ENCODE results near the gene RNF157.

Gene RNF157

DNA sequence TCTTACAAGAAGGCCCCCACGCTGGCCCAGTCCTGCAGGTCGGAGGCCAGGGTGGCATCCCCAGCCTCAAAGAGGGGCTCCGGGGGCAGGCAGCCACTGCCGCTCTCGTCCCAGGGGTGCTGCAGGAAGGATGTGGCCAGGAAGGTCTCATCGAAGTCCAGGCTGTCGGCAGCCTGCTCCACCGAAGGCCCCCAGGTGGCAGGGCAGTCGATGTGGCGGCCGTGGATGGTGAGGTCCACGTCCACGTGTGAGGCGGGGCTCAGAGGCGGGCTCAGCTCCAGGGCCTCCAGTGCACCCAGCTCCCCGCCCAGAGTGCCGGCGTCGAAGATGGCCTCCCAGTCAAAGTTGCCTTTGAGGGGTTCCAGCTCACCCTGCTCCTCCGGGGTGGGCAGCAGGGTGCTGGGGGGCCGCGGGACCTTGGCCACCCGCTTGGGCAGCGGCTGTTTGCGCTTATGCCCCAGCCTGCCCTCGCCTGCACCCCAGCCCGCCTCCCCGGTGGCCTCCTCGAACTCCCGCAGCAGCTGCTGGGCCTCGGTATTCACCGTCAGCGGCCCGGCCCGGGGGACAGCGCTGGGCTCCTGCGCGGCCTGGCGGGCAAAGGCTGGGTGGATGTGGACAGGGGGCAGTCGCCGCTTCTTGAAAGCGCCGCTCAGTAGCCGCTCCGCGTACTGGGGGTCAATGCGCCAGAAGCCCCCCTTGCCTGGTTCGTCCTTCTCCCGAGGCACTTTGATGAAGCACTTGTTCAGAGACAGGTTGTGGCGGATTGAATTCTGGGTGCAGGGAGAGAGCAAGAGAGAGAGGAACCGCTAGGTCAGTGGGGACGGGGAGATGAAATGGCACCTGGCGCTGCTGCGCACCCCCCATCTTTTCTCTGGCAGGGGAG is 102.7 kb downstream of the RNF157 start:
- no peak for DNase-seq

DNA sequence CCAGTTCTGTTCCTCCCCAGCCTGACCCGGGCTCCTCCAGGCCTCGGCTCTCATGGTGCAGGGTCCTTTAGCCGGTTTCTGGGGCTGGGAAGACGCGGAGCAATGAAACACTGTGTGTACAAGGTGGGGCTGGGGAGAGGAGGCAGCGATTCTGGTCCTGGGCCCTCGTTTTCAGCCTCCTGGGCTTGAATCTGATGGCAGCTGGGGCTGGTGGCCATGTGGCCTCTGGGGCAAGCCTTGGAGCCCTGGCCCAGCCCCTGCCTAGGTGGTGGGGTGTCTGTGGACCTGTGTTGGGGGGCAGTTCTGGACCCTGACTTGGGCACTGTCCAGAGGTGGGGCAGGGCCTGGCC is 103.3 kb downstream of the RNF157 start:
- no peak for DNase-seq

DNA sequence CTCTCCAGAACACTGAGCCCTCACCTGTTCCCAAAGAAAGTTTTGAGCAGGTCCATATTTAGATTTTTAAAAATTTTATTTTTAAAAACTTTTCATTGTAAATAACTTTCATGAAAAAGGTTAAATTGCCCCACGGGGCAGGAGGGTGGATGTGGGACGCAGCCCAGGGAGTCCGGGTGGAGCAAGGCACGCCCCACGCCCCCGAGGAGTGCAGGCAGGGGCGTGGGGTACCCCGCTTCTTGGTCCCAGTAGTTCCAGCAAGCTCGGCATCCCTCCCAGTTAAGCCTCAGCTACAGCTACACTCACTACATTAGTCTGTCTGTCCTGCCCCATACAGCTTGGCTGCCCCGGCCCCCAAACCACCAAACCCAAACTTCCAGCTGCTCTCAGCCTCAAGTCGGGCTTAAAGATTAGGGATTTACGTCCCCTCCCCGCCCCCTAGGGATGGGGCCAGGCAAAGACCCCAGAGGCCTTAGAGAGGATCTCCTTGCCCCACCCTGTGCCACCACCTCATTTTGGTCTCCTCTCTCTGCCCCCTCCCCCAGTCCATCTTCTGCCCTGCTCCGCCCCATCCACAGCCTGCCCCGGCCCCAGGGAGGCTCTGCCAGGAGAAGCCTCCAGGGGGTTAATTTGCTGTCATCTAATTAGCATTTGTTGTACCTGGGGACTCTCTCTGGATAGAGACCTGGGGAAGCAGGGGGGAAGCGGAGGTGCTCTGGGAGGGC is 103.9 kb downstream of the RNF157 start:
- peak; percentile 20 for DNase-seq

DNA sequence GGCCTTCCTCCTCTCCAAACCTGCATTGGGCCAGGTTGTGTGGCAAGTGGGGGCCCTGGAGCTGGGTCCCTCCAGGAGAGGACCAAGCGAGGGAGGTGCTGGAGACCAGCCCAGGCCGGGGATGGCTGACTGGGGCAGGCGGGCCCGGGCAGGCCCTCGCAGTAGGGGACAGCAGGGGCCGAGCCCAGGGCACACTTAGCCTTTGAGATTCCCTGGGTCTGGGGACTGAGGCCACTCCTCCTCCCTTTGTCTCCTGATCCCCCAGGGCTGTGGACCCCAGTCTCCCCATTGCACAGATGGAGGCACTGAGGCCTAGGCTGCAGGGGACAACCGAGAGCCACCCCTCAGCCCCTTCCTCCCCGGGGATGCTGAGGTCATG is 104.5 kb downstream of the RNF157 start:
- DNase-seq: no peak

DNA sequence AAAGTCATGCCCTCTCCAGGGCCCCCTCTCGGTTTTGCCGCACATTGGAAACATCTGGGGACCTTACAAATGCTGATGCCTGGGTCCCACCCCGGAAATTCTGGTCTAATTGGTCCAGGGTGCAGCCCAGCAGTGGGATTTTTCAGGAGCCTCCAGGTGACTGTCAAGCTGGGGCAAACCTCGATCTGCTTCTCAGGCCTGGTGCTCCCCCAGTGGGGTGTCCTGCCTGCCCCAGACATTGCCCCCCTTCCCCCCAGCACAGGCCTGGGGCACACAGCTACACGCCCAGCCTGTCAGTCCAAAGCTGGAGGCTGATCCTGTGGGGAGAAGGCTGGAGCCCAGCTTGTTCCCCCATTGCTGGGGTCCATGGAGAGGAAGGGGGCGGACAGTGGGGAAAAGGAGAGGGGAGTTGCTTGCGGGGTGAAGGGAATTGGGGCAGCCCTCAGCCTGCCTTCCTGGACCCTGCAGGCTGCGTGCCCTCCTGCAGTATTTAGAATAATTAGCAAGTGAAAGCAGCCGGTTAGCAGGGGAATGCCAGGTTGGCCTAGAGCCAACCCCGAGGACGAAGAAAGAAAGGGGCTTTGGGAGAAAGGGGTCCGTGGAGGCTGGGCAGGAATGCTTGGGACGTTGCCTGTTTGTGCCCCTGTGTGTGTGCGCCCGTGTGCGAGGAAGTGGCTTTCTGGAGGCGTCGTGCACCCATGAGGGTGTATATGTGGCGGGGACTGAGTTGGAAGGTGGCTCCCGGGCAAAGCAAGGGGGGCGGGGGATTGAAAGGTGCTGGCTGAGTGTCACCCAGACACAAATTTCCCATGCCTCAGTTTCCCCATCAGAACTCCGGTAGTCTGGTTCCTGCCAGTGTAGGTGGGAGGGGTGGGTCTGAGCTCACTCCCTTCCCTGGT is 105.1 kb downstream of the RNF157 start:
- no peak for DNase-seq

DNA sequence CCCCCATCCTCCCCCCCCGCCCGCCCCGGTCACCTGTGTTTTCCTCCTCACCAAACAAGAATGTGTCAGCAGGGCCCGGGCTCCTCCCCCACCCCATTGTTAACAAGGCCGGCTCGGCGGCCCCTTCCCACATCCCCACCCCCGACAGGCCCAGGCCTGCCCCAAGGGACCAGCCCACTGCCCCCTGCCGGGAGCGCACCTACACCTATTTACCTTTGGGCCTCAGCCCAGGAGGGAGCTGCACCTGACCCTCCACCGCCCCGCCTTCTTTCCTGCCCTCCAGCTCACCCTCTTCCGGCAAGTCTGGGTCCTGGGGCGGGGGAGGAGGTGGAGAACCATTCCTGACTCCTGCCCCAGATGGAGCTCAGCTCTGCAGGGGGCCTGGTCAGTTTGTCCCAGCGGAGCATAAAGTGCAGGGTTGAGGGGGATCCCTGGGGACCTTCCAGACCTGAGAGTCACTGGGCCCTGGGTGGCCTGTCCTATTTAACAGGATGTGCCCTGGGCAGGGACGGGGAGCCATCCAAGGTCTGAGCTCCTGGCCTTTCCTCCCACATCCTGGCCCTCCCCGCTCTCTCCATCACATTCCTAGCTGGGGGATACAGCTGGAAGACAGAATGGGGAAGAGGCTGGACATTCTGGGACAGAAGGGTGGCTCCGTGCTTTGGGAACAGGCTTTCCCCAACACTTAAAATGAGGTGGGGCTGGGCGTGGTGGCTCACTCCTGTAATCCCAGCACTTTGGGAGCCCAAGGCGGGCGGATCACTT is 107.5 kb downstream of the RNF157 start:
- DNase-seq: peak; percentile 11

DNA sequence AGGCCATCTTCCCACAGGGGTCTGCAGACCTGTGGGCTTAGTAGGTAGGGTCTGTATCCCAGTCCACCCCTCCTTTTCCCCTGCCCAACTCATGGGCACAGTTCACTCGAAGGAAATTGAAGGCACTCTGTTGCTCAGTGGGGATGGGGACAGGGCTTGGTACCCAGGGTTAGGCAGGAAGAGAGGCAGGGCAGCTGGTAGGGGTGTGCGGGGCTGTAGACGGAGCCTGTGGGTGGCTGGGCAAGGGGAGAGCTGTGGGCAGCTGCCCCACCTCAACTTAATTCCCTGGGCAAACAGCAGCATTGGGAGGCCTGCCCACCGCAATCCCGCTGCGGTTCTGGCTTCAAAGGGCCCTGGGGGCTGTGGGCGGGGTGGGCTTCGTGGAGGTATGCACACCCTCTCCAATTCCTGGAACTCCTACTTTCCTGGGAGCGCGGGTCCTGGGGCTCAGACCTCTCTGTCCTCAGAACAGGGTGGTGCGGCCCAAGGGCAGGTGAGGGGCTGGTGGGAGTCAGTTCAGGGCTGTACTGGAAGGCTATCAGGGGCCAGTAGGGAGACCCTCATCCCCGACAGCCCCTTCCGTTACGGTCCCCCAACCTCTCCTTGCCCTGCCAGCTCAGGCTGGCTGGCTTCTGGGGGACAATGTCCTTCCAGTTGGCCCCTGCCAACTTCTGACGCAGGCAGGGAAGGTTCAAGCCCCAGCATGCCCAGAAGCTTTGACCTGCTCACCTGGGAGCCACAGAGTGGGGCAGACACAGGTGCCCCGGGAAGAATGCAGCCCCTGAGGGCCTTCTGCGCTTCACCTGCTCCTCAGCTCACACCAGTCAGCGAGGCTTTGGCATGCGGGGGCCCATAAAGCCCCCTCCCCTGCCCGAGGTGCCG is 108.4 kb downstream of the RNF157 start:
- peak; percentile 6 for DNase-seq

DNA sequence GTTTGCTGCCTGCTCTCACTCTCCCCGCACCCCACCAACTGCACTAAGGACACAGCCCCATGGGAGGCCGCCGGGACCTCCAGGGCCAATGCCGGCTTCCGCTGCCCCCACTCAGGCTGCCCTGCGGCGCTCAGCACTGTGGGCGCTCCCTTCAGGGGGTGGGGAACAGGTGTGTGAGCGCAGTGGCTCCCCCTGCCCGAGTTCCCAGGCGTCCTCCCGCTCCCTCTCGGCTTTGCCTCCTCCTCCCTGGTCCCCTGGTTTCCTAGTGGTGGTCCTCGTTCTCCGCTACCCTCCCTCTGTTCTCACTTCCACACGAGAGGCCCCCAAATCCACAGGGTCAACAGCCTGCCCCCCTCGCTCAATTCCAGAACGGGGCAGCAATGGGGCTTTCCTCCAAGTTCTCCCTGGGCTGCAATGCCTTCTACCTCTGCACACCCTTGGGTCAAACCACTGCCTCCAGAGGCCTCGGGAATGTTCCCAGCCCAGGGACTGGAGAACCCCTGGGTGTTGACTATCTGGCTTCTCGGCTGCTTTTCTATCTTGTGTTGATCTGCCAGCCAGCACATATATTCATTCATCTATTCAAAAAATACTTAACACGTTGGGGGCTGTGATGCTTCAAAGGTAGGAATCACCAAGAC is 109.1 kb downstream of the RNF157 start:
- DNase-seq: no peak

DNA sequence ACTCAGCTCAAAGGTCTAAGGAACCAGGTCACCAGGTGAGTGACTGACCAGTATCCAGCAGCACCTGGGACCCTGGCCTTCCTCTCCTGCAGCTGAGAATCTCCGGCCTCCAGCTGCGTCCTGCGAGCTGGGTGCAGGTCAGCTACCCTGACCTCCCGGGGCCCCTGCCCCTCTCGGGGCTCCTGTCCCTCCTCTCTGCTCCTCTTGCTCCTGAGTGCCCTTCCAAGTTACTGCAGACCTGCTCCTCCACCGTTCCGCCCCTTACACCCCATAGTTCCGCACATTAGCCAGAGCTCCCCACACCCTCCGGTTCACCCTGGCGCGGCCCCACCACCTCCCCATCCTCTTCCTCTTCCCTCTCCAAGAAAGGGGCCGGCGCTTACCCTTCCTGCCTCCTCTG is 109.8 kb downstream of the RNF157 start:
- no peak for DNase-seq

DNA sequence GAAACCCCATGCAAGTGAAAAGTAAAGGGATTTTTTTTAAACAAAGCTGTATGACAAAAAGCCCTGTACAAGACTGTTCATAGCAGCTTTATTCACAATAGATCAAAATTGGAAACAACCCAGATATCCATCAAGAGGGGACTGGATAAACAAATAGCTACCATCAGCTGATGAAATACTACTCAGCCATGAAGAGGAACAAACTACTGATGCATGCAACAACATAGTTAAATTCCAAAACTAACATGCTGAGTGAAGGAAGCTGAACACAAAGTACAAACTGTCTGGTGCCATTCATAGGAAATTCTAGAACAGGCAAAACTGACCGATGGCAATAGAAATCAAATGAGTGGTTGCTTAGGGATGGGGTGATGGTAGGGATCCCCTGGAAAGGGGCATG is 114.4 kb downstream of the RNF157 start:
- no peak for DNase-seq

DNA sequence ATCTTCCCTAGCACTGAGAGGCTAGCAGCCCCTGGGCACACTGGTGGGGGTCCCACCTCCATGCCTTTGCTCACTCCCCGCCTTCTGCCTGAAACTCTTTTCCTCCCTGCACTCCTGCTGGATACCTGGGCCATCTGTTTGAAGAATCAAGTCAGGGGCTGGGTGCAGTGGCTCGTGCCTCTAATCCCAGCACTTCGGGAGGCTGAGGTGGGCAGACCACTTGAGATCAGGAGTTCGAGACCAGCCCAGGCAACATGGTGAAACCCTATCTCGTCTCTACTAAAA is 115.0 kb downstream of the RNF157 start:
- no peak for DNase-seq

DNA sequence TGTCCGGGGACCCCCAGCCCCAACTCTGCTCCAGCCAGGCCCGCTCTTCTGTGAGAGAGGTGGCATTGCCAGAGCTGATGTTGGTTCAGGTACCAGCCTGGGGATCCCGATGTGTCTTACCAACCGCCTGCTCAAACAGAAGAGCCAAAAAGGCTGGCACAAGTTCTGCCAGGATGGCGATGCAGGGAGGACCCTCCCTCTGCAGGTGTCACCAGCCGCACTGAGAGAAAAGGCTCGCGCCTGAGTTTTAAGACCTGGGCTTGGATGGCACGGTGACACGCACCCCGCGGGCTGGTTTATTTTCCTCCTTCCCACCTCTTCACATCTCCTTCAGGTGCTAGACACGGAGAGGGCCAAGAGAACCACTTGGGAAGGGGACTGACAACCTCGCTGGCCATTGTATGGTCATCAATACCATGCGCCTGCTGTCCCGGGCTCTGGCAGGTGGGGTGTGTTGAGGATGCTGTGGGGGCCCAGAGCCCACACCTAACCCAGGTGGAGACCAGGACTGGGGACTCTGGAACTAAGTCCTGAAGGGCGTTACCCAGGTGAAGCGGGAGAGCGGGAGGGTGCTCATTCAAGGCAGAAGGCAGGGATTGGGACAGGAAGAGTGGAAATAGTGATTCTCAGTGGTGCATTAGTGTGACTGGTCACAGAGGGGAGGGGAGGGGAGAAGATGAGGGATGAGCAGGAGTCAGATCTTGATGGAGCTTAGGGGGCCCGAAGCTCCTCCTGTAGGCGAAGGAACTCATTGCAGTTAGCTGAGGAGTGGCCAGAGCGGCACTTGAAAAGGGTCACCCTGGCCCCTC is 115.5 kb downstream of the RNF157 start:
- DNase-seq: no peak

DNA sequence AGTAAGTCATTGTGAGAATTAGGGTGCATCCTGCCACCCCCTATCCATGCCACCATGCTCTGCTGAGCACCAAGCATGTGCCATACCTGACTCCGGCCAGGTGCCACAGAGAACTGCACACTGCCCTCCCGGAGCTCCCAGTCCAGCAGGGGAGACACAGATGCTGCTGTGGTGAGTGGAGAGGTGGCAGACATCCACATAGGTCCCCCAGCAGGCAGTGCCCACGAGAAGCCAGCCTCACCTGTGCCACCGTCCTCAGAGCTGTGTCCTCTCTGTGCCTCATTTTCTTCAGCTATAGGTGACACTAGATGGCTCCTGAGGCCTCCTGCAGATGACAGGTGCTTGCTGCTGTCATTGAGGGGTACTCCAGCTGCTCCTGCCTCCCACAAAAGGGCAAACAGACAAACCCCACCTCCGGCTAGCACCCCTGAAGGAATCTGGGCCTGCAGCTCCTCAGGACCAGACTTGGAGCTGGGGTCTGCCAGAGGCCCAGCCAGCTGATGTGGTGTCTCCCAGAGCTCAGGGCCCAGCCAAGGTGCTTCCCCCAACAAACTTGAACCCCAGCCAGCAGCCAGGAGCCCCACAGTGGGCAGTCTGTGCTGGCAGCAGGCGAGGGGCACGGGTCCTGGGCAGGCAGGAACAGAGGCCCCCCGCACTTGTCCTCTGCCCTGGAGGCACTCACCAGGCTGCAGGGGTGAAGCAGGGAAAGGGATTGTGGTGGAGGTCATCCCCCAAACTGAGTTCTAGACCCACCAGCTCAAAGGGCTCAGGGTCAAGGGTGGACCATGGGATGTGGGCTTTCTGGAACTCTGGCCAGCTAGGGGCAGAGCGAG is 116.3 kb downstream of the RNF157 start:
- no peak for DNase-seq

DNA sequence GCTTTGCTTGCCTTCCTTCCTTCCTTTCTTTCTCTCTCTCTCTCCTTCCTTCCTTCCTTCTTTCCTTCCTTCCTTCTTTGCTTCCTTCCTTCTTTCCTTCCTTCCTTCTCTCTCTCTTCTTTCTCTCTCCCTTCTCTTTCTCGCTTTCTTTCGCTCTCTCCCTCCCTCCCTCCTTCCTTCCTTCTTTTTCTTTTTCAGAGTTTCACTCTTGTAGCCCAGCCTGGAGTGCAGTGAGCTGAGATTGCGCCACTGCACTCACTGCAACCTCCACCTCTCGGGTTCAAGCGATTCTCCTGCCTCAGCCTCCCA is 117.1 kb downstream of the RNF157 start:
- no peak for DNase-seq

DNA sequence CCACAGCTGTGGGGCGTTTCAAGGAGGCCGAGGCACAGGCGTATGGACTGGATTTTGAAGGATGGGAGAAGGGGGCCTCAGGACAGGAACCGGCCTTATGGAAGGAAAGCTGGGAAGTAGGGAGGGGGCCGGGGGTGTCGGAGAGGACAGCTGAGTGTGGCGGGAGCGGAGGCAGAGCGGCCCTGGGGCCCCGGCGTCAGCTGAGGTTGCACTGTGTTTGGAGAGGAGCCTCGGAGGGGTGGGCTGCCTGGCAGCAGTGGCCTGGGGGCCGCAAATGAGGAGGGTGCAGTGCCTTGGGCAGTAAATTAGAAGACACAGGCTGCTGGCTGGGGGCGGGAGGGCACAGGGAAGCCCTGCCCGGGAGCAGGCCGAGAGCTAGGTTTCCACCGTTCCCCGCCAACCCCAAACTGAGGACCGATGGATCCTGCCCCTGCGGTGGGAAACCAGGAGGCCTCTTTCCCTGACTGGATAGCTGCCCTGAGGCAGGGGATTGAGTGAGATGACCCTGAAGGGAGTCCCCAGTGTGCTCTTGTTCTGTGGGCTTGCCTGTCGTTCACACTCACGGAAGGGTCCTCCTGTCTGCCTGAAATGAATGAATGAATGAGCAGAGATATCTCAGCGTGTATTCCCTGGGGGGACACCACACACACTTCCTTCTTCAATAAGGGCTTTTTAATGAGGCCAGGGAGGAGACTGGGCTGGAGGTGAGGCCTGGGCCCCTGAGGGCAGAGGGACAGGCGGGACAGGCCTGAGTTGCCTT is 117.7 kb downstream of the RNF157 start:
- DNase-seq: no peak

DNA sequence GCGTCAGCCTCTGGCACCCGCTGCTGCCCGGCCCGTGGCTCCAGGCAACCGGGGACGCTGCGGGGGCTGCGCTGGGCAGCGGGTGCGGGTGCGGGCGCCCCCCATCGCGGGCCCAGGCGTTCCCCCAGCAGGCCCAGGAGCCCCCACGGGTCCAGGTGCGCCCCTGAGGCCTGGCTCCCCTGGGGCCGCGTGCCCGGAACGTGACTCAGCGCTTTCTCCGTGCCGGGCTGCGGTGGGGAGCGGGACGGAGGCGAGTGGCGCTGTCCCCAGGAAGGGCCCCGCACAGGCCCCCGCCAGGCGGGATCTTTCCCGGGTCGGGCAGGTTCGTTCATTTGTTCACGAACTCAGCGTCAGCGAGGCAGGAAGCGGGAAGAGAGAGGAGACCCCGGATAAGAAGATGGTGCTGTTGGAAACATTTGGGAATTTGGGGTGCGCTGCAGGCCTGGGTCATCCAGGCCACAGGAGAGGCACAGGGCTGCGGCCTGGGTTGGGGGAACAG is 118.3 kb downstream of the RNF157 start:
- DNase-seq: no peak

DNA sequence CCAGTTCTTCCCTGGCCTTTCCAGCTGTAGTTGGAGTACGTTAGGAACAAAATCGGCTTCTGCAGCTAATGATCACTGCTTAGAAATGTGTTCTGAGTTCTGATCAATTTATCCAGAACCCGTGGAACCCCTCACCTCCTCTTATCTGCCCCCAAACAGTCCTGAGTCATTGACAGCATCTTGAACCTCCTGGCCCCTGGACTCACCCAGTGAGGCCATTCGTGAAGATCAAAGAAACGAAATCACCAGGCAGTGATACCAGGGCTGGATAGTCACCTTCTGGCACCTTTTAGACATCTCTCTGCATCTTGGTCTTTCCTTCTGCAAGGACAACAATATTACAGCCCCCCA is 119.7 kb downstream of the RNF157 start:
- DNase-seq: no peak

DNA sequence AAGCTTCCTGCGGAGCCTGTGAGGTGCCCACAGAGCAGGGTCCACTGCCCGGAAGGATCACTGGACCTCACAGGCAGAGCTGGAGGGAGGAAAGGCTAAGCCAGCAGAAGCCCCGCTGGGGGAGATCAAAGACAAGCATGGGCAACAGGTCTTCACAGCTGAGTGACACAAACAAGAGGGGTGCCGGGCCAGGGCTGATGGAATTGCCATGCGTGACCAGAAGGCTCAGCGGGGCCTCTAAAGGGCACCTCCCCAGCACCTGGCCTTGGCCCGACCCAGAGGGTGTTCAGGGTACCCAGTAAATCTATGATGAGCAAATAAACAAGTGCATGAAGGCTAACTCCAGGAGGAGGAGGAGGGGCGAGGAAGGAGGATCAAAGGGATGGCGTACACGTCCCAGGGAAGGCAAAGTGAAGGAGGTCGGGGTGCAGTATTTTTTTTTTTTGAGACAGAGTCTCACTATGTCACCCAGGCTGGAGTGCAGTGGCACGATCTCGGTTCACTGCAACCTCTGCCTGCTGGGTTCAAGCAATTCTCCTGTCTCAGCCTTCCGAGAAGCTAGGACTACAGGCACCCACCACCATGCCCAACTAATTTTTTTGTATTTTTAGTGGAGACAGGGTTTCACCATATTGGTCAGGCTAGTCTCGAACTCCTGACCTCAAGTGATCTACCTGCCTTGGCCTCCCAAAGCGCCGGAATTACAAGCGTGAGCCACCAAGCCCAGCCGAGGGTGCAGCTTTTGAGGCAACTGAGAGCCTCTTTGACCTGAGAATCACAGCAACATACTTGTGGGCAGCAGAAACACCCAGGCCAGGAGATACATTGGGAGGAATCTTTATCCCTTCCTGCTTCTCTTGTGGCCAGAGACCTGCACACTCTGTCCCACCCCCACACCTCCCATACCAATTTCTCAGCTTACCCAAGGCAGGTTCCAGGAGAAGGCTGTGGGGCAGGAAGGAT is 120.6 kb downstream of the RNF157 start:
- DNase-seq: no peak

All from 8988T (cell line).